ENCODE measurements around the gene CTTNBP2NL. TPM values are rescaled to one million over a fixed set of nuclear protein-coding genes. Genes with fewer than 3 reads are reported as not detected.

The CTTNBP2NL gene
- total RNA-seq, 1 donor from 2014 or later: 47.9 TPM

GRCh38 chr1:112393631-112393974 is 2.4 kb upstream of the CTTNBP2NL start:
- TF ChIP-seq CTCF (conservative IDR thresholded peaks at IDR 0.05): no peak
- H3K27me3 Mint-ChIP-seq: no peaks in the 10 kb centered on the region
- H3K9me3 Mint-ChIP-seq: no peaks in the 10 kb centered on the region
- H3K4me1 Mint-ChIP-seq (ENCODE audit: unreplicated experiment): peaks cover 39% of the 10 kb centered on the region
- peak overlapping the region; percentile 97 for H3K27ac Mint-ChIP-seq
- peaks cover 3% of the 10 kb centered on the region for H3K36me3 Mint-ChIP-seq
- DNase-seq (ENCODE audit: extremely low spot score, unreplicated experiment): no peak
- H3K4me3 Mint-ChIP-seq: peak overlapping the region; percentile 66

GRCh38 chr1:112394743-112395062 is 1.3 kb upstream of the CTTNBP2NL start:
- H3K9me3 Mint-ChIP-seq: no peaks in the 10 kb centered on the region
- TF ChIP-seq CTCF (conservative IDR thresholded peaks at IDR 0.05): no peak
- peaks cover 41% of the 10 kb centered on the region for H3K4me1 Mint-ChIP-seq (ENCODE audit: unreplicated experiment)
- peaks cover 7% of the 10 kb centered on the region for H3K36me3 Mint-ChIP-seq
- H3K4me3 Mint-ChIP-seq: peak overlapping the region; percentile 73
- peak overlapping the region; percentile 97 for H3K27ac Mint-ChIP-seq
- no peaks in the 10 kb centered on the region for H3K27me3 Mint-ChIP-seq
- no peak for DNase-seq (ENCODE audit: extremely low spot score, unreplicated experiment)

- Mint-ChIP-seq H3K27me3 (no peaks in the 10 kb centered on the region), H3K27ac (peak overlapping the region; percentile 97), H3K4me1 (ENCODE audit: unreplicated experiment) (peaks cover 41% of the 10 kb centered on the region), H3K4me3 (peak overlapping the region; percentile 96), H3K9me3 (no peaks in the 10 kb centered on the region), H3K36me3 (peaks cover 7% of the 10 kb centered on the region)
- no peak for DNase-seq (ENCODE audit: extremely low spot score, unreplicated experiment)
- no peak for TF ChIP-seq CTCF (conservative IDR thresholded peaks at IDR 0.05)
Measured at GRCh38 chr1:112395256-112395820, 676 bp upstream of the CTTNBP2NL start.

GRCh38 chr1:112396653-112397471 is 848 bp downstream of the CTTNBP2NL start:
- peaks cover 39% of the 10 kb centered on the region for H3K4me1 Mint-ChIP-seq (ENCODE audit: unreplicated experiment)
- no peaks in the 10 kb centered on the region for H3K9me3 Mint-ChIP-seq
- H3K27me3 Mint-ChIP-seq: no peaks in the 10 kb centered on the region
- peaks cover 16% of the 10 kb centered on the region for H3K36me3 Mint-ChIP-seq
- DNase-seq (ENCODE audit: extremely low spot score, unreplicated experiment): no peak
- TF ChIP-seq CTCF (conservative IDR thresholded peaks at IDR 0.05): no peak
- peak overlapping the region; percentile 96 for H3K4me3 Mint-ChIP-seq
- H3K27ac Mint-ChIP-seq: peak overlapping the region; percentile 97

GRCh38 chr1:112397841-112398240 is 1.8 kb downstream of the CTTNBP2NL start:
- peak overlapping the region; percentile 97 for H3K27ac Mint-ChIP-seq
- H3K4me3 Mint-ChIP-seq: peak overlapping the region; percentile 96
- no peaks in the 10 kb centered on the region for H3K27me3 Mint-ChIP-seq
- peaks cover 24% of the 10 kb centered on the region for H3K36me3 Mint-ChIP-seq
- no peaks in the 10 kb centered on the region for H3K9me3 Mint-ChIP-seq
- peaks cover 44% of the 10 kb centered on the region for H3K4me1 Mint-ChIP-seq (ENCODE audit: unreplicated experiment)
- DNase-seq (ENCODE audit: extremely low spot score, unreplicated experiment): no peak
- no peak for TF ChIP-seq CTCF (conservative IDR thresholded peaks at IDR 0.05)

All from type B pancreatic cell (in vitro differentiated cells).